Epithelial cell of esophagus (primary cell): ENCODE data around the gene PLEKHA7.
"Not testable (repeated sequence)": the region's sequence is repeated elsewhere in the genome, so short reads cannot be mapped to it uniquely, and the experiment has no call there.

Source experiments
- DNase-seq: peaks from one replicate; pipeline ENCODE4 v3.0.0; 2010; ENCODE audit warnings: low read depth
- H3K4me3 ChIP-seq: 2 replicates; pipeline ENCODE4 v1.5.1; 2011; ENCODE audit warnings: mild to moderate bottlenecking, low read length, control low read depth
- CTCF ChIP-seq: IDR thresholded peaks from 2 replicates; pipeline ENCODE4 v1.5.1; 2011; ENCODE audit warnings: low read depth, mild to moderate bottlenecking, low read length, control low read depth, inconsistent platforms; ENCODE audit not compliant: insufficient read depth; ENCODE audit errors: missing control alignments

The PLEKHA7 gene

DNA sequence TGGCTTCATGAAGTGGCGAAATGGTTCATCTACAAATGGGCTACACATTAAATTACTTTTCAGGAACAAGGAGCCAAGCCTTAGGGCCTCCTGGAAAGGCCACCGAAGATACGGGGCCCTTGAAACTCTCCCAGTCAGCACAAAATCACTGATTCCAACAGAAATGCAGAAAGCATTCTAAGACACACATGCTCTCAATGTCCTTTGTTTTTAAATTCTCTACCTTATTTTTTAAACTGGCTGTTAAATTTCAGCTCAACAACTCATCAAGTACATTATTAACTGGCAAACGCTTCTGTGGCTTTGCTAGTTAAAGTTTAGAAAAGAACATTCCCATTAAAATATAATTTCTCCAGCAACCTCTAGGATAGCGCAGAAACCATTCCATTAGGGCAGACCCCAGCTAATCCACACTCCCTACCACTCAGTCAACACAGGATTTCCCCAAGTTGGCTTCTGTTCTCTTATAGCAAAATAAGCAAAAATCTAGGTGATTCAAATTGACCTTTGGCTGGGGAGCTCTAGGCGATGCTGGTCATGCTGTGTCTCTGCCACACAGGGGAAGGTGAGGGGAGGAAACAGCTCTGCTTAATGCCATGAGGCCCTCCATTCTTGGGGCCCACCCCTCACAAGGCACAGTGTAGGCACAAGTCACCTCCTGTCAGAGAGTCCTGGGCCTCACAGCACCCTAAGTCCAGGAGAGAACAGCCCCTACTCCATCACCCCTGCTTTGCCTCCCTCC is 47.1 kb downstream of the PLEKHA7 start:
- no peak for TF ChIP-seq CTCF
- no peak for DNase-seq
- H3K4me3 ChIP-seq, result no peak overlapping the region

DNA sequence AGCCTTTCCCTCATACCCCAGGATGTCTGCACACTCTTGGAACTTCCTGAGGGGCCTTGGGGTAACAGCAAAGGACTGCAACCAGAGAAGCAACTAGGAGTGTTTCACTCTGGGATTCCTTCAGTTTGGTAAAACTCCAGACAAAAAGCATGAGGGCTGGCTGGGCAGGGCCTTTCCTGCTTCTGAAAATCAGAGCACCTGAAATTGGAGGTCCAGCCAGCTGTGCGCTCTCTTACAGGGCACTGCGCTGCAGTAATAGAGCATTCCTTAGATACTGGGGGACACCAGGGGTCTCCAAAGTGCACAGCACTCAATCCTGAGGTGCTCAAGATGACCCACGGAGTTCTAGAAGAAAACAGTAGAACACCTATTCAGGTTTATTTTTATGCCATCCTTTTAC is 49.7 kb downstream of the PLEKHA7 start:
- H3K4me3 ChIP-seq, result no peak overlapping the region
- no peak for DNase-seq
- no peak for TF ChIP-seq CTCF

DNA sequence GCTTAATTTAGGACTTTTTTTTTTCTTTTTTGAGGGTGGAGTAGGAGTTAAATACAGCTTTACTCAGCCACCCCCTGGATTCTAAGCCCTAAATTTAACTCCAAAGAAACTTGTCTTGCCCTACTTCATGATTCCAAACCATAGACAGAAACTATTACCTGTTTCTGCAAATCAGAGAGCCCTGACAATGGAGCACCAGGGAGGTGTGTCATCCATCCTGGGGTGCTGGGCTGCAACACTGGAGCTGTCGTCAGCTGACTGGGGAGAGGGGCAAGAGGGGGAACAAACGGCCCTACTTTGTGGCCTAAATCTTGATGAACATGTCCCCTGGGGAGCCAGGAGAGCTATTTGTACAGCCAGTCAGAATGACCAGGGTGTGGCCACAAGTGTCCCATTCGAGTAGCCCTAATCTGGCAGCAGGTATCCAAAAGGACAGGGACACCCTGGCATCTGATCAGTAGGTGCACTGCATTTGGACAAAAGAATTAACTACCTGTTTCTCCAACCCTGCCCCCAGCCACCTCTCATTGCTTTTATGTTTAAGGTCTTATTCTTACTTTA is 50.8 kb downstream of the PLEKHA7 start:
- DNase-seq, result no peak
- no peak for TF ChIP-seq CTCF
- no peak overlapping the region for H3K4me3 ChIP-seq

- DNase-seq, H3K4me3 ChIP-seq: not testable (repeated sequence)
Observed at GRCh38 chr11:16962589-16962988, 51.6 kb downstream of the PLEKHA7 start.

GRCh38 chr11:16962146-16962545 is 52.1 kb downstream of the PLEKHA7 start:
- DNase-seq, result no peak
- H3K4me3 ChIP-seq, result no peak overlapping the region
- no peak for TF ChIP-seq CTCF

DNA sequence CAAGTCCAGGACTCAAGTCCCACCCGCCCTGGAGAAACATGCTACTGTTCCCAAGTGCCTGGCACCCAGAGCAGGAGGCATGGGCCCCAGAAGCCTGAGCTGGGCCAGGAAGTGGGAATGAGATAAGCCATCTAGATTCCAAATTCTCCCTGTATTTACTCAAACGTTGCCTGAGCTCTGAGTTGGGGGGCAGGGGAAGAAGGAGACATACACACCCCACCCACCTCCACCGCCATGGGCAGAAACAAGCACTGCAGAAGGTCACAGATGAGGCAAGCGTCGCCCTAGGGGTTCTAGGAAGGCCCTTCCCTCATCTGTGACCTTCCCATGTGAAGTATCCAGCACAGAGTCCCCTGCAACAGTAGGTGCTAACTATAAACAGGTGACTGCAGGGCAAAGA is 54.0 kb downstream of the PLEKHA7 start:
- no peak for DNase-seq
- TF ChIP-seq CTCF, result no peak

DNA sequence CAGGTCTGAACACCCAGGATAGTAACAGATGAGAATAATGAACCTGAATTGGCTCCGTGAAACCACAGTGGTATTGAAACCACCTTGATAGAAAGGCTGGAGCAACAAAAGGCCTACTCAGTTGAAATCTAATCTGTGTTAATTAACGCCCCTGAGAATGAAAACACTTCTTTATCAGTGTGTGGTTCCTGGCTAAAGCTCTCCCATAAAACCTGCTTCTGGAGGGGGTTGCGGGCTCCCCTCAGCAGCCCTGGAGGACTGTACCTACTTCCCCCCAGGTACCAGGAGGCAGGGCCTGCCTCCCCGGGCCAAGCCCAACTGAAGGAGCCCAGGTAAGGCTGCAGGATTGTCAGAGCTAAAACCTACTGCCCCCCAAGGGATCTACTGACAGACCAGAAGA is 54.6 kb downstream of the PLEKHA7 start:
- no peak for TF ChIP-seq CTCF
- no peak overlapping the region for H3K4me3 ChIP-seq
- no peak for DNase-seq

More for the DNA sequence above, 54.0 kb downstream of the PLEKHA7 start:
- no peak overlapping the region for H3K4me3 ChIP-seq
